GM18867 (cell line): ENCODE measurements around the gene FGGY.
A peak's percentile ranks its signal among the peaks of the same experiment; 100 is the strongest.

ENCODE experiments used
- ATAC-seq: cut with Tn5 transposase; IDR thresholded peaks from one replicate; pipeline ENCODE4 v1.9.1; 2021; ENCODE audit warnings: mild to moderate bottlenecking, moderate library complexity; ENCODE audit not compliant: unreplicated experiment

The FGGY gene

DNA sequence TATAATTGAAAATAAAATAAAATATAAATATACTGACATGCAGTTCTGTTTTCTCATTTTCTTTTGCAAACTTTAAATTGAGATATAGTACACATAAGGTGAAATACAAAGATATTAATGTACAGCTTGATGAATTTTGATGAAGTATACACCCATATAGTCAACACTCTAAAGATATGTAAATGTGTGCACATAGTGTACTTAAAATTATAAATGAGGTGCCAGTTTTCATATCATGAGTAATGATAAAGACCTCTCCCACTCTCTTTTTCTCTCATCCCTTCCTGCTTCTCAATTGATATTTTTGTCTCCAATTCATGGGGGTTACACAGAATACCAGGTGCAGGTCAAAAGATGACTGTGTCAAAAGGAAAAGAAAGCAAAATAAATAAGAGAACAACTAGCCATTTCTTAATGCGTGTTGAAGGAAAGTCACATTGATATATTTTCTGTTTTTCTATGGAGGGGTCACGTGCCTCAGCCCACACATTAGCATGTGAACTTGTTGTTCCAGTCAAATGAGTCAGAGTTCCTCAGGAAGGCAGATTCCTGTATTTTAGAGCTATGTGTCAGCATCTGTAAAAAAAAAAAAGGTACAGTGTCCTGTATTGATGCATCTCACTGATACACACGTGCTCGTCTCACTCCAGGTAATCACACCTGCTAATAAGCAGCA is 453.6 kb downstream of the FGGY start:
- ATAC-seq: no peak

- ATAC-seq: no peak
These were observed 454.1 kb downstream of the FGGY start for GRCh38 chr1:59751004-59751395.

DNA sequence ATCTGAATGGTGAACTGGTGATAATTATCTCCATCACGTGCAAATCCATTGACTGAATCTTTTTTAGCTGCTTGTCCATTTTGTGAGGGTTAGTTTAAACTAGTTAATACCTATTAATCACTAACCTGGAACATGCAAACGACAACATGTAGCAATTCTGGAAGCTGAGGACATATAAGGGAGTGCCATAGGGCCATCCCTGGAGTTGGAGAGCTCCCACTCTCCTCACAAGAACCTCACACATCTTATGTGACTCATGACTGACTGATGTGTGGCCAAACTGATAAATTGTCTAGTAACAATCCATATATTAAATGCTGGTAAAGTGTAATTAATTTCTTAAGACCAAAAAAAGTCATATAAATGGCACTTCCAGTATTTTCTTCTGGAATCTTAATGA is 454.9 kb downstream of the FGGY start:
- ATAC-seq: no peak

DNA sequence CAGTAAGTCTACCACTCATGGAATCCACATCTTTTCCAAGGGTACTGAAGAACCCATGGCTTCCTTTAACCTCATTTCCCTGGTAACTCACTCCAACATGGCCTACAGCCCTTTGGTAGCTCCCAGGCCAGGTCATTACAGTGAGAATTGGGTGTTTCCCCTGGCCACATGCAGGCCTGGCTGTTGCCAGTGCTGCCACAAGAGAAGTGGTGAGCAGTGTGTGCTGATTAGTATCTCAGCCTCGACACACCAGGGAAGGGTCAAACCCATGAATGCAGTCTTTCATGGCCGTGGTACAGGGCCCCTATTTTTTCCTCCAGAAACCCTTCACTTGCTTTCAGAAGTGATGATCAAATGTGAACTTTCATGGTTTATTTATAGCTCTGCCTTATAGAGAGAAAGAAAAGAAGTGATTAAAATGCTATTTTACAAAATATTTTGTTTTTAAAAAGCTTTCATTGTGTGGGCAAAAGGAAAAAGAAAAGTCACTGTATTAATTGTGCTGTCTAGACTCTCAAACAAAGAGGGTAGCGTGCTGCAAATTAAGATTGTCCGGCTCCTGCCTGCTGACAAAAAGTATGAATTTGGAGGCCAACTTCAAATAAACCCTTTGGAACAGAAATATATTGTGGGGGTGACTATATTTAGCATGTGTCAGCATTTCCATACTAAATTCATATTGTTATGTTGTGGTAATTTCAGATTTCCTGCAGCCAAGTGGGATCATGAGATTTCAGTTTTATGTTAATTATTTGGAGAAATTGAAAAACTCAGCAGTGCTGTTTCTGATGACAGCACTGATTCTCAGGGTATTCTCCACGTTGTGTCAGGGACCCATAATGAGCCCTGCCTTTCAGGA is 455.9 kb downstream of the FGGY start:
- ATAC-seq: peak; percentile 64

DNA sequence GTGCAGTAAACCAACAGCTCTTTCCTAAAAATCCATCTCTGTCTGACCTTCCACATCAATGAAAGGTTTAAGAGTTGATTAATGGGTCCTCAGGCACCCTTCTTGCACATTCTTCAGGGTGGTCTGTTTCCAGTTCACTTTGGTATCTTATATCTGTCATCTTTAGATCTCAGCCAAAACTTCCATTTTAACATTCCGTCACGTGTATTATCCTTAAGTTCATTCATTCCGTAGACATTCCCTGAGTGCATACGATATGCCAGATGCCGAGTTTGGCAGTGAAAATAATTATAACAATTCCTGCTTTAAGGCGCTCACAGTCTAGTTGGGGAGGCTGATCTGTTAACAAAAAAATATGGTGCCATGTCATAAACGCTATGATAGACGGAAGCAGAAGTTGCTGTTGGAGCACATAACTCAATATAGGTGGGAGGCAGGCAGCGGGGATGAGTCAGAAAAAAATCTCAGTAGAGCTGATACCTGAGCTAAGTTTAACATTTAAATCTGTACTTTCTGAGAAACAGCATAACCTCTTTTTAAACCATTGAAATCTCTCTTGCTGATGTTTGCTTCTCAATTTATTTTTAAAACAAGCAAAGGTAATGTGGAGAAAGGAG is 458.3 kb downstream of the FGGY start:
- no peak for ATAC-seq

- ATAC-seq: no peak
These were observed 460.4 kb downstream of the FGGY start for GRCh38 chr1:59757197-59757747.

DNA sequence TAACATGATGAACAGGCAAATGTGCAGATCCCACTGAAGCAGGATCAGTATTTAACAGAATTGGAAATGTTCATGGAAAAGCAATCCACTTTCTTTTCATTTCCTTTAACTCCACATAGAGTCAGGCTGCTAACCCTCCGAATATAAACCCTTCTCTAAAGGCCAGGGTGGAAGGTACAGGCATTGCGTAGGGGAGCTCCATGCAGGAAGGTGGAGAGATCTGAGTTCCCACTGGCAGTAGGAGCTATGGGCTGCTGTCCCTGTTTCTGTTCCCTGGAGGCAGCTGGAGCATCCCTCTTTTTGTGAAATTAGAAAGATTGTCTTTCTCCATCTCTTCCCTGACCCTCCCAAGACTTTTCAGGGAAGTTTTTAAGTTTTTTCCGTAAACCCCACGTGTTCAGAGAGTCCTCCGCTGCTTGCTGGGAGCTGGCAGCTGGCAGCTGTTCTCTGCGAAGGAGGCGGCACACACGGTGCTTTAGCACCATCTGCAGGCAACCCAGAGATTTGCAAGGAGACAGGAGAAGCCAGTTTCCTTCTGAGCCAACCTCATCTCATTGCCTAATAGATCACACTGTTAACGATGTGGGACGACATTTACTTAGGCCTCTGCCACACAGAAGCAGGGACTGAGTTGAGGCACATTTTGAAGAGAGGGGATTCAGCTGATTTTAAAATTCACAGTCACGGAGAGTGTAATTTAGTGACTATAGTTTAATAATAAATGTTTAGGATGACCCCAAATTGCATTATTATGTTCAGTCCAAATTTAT is 462.4 kb downstream of the FGGY start:
- ATAC-seq: peak; percentile 86

GRCh38 chr1:59761443-59761842 is 464.5 kb downstream of the FGGY start:
- ATAC-seq: no peak

DNA sequence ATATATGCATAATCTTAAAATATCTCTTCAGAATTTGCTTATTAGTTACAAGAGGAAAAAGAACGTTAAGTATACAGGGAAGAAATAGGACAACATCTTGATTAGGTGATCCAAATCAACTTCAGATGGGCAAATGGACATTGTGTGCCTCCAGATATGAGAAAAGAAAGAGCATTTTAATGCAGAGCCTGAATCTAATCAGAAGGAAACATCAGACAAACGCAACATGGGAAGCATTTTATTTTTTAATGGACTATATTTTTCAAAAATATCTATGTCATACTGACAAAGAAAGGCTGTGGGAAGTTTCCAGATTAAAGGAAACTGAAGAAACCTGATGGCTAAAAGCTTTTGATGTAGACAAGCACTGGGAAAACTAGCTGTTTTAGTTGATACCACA is 466.5 kb downstream of the FGGY start:
- no peak for ATAC-seq

- no peak for ATAC-seq
These were observed 468.3 kb downstream of the FGGY start for GRCh38 chr1:59765011-59765730.

DNA sequence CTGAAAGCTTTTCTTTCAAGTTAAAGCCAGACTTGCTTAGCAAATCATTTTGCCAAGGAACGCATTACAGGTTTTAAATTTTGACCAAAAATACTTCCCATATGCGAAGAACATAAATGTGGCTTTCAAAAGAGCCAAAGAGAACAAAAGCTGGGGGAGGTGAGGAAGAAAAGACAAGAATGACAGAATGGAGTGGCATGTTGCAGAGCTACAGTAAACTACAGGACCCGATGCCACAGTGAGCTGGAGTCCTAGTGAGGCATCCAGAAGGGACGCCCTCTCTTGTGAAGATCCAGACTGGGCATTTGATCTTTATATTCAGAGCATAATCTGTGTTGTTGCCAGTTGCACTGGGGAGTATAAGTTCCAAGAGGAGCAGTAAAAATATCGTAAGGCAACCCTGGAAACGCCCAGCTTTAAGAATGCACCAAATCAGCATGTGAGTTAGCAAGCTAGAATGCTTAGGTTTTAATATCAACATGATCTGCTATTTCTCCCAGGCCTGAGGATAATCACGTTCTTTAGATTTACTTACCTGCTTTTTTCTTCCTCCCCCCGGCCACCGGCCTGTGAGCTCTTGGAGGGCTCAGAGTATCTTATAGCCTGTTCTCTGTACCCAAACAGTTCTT is 469.4 kb downstream of the FGGY start:
- ATAC-seq: no peak

DNA sequence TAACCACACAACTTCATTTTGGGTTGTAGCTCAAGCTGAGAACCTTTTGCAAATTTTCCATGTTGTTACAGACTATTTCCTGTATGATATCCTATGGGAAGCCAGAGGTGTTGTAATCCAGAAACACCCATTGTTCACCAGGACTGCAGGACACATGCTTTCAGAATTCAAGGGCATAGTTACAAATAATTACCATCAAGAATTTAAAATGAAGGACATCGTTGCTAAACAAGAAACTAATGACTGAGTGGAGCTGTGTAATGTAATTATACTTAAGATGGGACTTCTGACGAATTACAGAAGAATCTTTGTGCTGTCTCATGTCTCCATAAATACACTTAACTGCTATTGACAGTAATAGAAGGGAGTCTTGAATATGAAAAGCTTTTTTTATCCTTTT is 470.2 kb downstream of the FGGY start:
- no peak for ATAC-seq

- no peak for ATAC-seq
These were observed 472.2 kb downstream of the FGGY start for GRCh38 chr1:59768792-59769735.

- no peak for ATAC-seq
These were observed 472.8 kb downstream of the FGGY start for GRCh38 chr1:59769736-59770095.

GRCh38 chr1:59771361-59771760 is 474.5 kb downstream of the FGGY start:
- ATAC-seq: no peak

- no peak for ATAC-seq
These were observed 478.6 kb downstream of the FGGY start for GRCh38 chr1:59775480-59775879.

DNA sequence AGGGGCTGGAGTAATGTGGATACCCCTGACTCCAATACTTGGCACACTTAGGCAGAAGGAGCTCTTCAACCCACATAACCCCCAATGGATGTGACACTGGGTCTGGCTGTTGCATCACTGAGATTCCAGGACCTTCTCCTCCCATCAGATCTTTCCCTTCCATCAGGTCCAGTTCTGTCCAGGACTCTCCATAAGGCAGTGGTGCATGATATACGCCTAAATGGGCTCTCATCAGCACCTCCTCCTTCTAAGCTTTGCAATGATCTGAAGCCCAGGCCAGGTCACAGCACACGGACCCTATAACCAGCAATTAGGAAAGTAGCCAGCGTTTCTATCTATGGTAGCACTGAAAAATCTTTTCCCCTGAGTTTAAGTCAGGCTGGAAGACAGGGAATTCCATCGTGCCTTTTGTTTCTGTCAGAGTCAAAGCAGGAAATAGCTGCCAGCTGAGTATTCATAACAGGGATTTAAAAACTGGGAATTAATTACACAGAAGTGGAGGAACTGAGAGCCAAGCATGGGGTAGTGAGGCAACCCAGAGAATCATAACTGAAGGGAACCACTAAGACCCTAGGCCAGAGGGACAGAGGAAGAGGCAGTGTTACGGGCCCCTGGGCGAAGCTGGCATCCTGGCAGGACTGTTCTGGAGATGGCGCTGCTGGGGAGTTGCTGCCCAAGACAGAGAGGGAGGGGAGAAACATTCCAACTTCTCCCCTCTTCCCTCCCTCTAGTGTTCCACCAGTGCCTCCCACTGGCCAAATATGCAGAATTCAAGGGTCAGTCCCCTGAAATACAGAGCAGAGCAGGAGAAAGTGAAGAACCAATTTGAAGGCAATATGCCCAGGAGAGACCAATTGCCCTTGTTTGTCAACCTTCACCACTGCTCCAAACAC is 480.3 kb downstream of the FGGY start:
- ATAC-seq: no peak

DNA sequence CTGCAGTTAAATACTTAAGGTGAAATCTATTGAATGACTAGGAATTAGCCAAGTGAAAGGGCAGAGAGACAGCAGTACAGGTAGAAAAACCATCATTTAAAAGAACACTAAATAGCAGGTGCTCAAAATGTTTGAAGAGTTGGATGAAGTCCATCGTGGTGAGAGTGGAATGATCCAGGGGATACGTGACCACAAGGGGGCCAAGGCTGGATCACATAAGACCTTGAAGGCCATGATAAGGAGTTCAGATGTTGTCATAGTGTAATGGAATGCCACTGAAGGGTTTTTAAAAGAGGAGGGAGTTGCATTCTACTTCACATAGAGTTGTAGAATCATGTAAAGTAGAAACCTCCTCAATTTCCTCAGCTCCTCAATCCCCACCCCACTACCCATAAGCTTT is 483.1 kb downstream of the FGGY start:
- no peak for ATAC-seq
